ENCODE data around the gene FZD4.
"Not testable (repeated sequence)": the region's sequence is repeated elsewhere in the genome, so short reads cannot be mapped to it uniquely, and the experiment has no call there.

FZD4 gene

DNA sequence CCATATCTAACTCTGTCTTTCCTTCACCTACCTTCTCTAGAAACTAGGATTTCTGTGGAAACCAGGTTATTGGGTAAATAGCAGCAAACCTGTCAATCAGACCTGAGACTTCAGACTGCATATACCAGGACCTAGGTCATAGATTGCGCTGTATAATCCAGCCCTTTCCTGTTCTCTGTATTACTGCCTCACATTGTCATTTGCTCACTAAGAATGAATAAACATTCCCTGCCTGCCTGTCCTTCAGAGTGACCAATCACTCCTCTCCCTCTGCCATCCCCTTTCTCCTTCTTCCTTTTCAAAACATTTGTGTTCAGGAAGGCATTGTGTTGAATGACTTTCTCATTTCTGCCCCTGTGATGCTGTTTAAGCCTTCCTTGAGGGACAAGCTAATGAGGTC lies 14.1 kb upstream of the FZD4 start (continued):
- TF ChIP-seq, protein P1, sequence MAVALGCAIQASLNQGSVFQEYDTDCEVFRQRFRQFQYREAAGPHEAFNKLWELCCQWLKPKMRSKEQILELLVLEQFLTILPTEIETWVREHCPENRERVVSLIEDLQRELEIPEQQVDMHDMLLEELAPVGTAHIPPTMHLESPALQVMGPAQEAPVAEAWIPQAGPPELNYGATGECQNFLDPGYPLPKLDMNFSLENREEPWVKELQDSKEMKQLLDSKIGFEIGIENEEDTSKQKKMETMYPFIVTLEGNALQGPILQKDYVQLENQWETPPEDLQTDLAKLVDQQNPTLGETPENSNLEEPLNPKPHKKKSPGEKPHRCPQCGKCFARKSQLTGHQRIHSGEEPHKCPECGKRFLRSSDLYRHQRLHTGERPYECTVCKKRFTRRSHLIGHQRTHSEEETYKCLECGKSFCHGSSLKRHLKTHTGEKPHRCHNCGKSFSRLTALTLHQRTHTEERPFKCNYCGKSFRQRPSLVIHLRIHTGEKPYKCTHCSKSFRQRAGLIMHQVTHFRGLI (tag by site-specific recombination; IDR thresholded peaks at IDR 0.05) = no peak
- TF ChIP-seq ZNF843 (tag by site-specific recombination; IDR thresholded peaks at IDR 0.05) (no peak), ZNF561 (tag by site-specific recombination; IDR thresholded peaks at IDR 0.05; ENCODE audit: borderline replicate concordance) (no peak)

DNA sequence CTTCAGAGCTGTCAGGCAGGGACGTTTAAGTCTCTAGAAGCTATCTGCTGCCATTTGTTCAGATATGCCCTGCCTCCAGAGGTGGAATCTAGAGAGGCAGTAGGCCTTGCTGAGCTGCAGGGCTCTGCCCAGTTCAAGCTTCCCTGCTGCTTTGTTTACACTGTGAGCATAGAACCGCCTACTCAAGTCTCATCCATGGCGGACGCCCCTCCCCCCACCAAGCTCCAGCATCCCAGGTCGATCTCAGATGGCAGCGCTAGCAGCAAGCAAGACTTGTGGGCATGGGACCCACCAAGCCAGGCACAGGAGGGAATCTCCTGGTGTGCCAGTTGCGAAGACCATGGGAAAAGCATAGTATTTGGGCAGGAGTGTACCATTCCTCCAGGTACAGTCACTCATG lies 12.4 kb upstream of the FZD4 start:
- H3K36me3 ChIP-seq (ENCODE audit: control insufficient read depth in 2 of 2, insufficient read depth in 1 of 2, low read length in 2 of 2); POLR2A ChIA-PET; H3K4me1 ChIP-seq (ENCODE audit: control insufficient read depth, insufficient read depth, low read length); H3K9me3 ChIP-seq (ENCODE audit: control insufficient read depth, insufficient read depth, low read depth, low read length); H3K27ac ChIP-seq (ENCODE audit: extremely low read depth, low read depth, low read length); H3K4me3 ChIP-seq (ENCODE audit: low read depth, low read length): not testable (repeated sequence)
- CTCF ChIA-PET = interaction anchor here (0.6 kb wide), 1 partner anchor 130 kb away, joined by 3 read pairs; no protein-coding TSS in a partner anchor

DNA sequence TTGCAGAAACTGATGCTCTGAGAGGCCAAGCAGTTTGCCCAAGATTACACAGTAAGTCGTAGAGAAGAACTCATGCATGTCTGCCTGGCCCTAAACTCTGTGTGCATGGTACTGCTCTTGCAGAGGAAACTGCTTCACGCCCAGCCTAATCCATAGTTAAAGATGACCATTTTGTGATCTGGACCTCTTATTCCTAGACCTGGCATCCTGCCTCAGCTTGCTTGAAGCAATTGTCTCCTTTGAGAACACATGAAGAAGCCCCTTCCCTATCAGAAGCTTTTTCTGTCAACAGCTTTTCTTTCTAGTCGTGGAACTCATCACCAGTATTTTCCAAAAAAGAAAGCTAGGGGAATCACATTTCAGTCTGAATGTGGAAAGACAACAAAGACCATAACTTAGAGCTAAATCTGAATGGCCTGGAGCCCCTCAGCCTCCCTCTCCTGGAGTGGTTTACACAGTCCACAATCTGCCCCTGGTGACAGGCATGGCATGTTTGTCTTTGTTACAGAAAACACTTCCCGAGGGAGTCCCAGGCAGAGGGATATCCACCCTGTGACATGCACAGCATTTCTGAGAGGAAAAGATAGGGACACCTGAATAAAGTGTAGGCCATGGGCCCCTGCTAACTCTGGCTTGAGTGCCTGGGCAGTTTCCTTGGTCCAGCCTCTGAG lies 2.9 kb upstream of the FZD4 start:
- no peaks in the 10 kb centered on the region for H3K36me3 ChIP-seq (ENCODE audit: control insufficient read depth in 2 of 2, insufficient read depth in 1 of 2, low read length in 2 of 2)
- no peaks in the 10 kb centered on the region for H3K9me3 ChIP-seq (ENCODE audit: control insufficient read depth, insufficient read depth, low read depth, low read length)
- CTCF ChIA-PET = interaction anchor here (1.0 to 1.1 kb wide), 3 partner anchors 19 to 331 kb away, joined by 3 to 4 read pairs (median 3); no protein-coding TSS in a partner anchor
- H3K4me1 ChIP-seq (ENCODE audit: control insufficient read depth, insufficient read depth, low read length) = no peaks in the 10 kb centered on the region
- H3K4me3 ChIP-seq (ENCODE audit: low read depth, low read length) = no peak overlapping the region
- H3K27ac ChIP-seq (ENCODE audit: extremely low read depth, low read depth, low read length) = no peak overlapping the region
- no peak for TF ChIP-seq FEZF1 (tag by site-specific recombination; IDR thresholded peaks at IDR 0.05)
- TF ChIP-seq OVOL3 (tag by site-specific recombination; IDR thresholded peaks at IDR 0.05) = no peak
- TF ChIP-seq, protein P1 (tag by site-specific recombination; IDR thresholded peaks at IDR 0.05) = no peak
- no peak for TF ChIP-seq OSR2 (tag by site-specific recombination; IDR thresholded peaks at IDR 0.05)
- no peak for TF ChIP-seq ZNF654 (tag by site-specific recombination; IDR thresholded peaks at IDR 0.05; ENCODE audit: low read depth)
- no peak for TF ChIP-seq SCRT2 (tag by site-specific recombination; IDR thresholded peaks at IDR 0.05)
- no peak for TF ChIP-seq ZNF548 (tag by site-specific recombination; IDR thresholded peaks at IDR 0.05)
- TF ChIP-seq, protein P2, sequence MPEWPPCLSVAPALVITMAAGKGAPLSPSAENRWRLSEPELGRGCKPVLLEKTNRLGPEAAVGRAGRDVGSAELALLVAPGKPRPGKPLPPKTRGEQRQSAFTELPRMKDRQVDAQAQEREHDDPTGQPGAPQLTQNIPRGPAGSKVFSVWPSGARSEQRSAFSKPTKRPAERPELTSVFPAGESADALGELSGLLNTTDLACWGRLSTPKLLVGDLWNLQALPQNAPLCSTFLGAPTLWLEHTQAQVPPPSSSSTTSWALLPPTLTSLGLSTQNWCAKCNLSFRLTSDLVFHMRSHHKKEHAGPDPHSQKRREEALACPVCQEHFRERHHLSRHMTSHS (tag by site-specific recombination; IDR thresholded peaks at IDR 0.05) = no peak
- TF ChIP-seq ZFP37 (tag by site-specific recombination; IDR thresholded peaks at IDR 0.05) = no peak
- TF ChIP-seq, protein P3, sequence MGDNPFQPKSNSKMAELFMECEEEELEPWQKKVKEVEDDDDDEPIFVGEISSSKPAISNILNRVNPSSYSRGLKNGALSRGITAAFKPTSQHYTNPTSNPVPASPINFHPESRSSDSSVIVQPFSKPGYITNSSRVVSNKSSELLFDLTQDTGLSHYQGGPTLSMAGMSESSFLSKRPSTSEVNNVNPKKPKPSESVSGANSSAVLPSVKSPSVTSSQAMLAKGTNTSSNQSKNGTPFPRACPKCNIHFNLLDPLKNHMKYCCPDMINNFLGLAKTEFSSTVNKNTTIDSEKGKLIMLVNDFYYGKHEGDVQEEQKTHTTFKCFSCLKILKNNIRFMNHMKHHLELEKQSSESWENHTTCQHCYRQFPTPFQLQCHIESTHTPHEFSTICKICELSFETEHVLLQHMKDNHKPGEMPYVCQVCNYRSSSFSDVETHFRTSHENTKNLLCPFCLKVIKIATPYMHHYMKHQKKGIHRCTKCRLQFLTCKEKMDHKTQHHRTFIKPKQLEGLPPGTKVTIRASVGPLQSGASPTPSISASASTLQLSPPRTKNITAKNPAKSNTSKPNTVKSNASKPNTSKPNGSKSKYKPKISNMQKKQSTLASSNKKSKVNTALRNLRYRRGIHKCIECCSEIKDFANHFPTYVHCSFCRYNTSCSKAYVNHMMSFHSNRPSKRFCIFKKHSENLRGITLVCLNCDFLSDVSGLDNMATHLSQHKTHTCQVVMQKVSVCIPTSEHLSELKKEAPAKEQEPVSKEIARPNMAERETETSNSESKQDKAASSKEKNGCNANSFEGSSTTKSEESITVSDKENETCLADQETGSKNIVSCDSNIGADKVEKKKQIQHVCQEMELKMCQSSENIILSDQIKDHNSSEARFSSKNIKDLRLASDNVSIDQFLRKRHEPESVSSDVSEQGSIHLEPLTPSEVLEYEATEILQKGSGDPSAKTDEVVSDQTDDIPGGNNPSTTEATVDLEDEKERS (tag by site-specific recombination; IDR thresholded peaks at IDR 0.05) = no peak
- POLR2A ChIA-PET = interaction anchor here (0.6 kb wide), 1 partner anchor 77 kb away, joined by 3 read pairs; no protein-coding TSS in a partner anchor

Measured in HEK293 (cell line).